Measurements from ENCODE around the gene JPH3.
"Not testable (repeated sequence)": the region's sequence is repeated elsewhere in the genome, so short reads cannot be mapped to it uniquely, and the experiment has no call there.

Gene JPH3

DNA sequence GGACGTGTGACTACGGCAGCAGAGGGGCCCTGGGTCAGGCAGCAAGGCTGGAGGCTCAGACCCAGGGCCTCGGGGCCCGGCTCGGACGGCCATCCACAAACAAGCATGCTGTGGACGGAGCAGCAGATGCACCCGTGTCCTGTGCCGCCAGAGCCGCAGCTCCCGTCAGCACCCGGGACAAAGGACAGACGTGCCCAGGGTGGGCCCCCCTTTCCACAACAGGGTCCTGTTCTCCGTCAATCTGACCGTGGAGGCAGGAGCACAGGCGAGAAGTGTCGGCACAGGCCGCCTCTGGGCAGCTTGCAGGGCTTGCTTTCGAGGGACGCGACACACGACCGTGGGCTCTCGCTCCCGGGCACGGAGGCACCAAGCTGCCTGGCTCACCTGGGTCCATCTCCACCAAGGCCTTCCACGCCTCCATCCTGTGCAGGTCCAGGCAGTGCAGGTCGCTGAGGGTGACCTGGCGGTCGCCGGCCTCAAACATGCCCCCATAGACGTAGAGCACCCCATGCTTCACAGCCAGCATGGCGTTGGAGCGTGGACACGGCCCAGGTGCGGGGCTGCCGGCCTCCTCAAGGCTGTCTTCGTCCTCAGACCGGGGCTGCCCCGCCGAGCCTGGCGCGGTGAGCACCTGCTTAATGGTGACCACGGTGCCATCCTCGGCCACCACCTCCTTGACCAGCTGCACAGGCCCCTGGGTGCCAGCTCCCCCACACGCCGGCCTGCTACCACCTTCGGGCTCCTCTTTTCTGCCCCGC lies 106.8 kb downstream of the JPH3 start:
- no peak for DNase-seq (ENCODE audit: low read depth in 3 of 3, low spot score in 1 of 3)

DNA sequence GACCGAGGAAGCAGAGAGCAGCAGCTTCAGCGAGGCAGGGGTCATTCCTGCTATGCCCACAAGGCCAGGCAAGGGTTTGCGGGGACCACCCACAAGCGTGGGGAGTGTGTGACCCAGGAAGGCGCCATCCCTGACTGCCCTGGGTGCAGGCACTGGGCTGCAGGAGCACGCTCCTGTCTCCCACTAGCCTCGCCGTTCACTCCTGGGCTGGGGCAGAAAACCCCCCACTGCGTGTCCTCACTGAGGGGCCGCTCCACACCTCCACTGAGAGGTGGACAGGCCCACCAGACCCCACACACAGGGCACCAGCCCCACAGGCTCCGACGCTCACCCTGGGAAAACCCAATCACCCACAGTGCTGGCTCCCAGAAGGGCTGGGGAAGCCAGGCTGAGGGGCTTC lies 107.4 kb downstream of the JPH3 start:
- no peak for DNase-seq (ENCODE audit: low read depth in 3 of 3, low spot score in 1 of 3)

DNA sequence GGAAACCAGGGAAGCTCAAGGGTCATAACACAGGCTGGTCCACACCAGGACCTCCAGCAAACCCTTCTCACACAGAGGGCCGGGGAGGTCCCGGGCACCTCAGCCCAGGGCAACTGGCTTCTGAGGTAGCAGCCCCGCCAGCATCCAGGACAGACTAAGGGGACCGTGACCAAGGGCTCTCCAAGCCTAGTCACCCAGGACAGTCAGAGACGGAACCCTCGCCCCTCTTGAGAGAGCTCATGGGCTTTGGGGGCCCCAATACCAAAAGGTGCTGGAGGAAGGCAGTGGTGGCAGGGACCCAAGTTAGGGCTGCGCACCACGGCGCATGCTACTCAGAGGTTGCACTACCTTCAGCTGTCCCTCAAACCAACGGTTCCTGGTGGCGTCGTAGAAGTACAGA lies 108.6 kb downstream of the JPH3 start:
- DNase-seq (ENCODE audit: low read depth in 3 of 3, low spot score in 1 of 3), result no peak

DNA sequence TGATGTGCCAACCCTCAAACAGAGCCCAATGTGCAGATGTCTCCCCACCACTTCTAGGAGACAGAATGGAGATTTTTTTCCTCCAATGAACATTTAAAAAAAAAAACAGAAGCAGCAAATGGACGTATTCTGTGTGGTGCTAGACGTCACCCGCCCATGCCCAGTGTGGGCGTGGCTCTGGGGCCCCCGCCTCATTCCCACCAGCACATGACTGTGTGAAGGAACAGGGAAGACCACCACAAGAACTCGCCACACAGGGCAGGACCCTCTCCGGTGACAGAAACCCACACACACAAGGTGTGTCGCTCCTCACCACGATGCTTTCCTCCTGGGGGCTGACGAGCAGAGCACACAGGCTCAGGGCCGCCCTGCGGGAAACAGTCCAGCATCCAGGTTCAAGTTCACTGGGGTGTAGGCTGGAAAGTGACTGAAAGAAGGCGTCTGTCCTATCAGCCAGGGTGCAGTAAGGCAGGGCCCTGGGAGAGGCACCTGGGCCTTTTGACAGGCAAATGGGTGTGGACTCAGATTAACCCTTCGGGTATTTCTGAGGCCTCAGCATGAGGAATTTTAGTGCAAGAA lies 110.0 kb downstream of the JPH3 start:
- no peak for DNase-seq (ENCODE audit: low read depth in 3 of 3, low spot score in 1 of 3)

DNA sequence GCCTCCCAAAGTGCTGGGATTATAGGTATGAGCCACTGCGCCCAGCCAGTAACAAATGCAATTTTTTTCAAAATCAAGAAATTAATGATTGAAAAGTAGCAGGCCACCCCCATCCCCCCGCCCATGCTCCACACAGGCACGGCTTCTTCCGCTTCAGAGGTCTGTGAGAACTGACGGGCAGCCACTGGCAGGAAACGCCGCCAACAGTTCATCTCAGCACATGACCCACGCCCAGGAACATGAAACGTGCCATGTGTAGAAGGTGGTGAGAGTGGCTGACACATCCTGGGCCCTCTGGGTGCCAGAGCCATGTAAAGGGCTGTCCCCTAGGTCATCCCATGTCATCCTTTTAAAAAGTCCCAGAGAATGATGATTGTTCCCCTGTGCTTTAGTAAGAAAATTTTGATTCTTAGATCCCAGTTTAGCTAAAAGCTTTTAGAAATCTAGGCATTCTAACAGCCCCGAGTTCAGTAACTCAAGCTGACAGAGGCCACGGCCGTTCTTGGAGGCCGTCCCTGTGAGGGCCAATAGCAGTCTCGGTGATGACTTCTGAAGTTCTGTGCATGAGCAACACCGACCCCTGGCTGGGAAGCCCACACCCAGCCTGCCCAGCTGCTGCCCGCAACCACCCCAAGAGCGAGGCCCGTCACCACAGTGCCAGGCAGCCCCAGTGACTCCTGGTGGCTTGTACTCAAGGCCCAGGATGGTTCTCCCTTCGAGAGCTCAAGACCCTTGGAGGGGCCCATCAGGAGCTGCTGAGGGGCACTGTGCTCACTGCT lies 111.3 kb downstream of the JPH3 start:
- DNase-seq (ENCODE audit: low read depth in 3 of 3, low spot score in 1 of 3), result peak in 1 of 3 donors; percentile 13

DNA sequence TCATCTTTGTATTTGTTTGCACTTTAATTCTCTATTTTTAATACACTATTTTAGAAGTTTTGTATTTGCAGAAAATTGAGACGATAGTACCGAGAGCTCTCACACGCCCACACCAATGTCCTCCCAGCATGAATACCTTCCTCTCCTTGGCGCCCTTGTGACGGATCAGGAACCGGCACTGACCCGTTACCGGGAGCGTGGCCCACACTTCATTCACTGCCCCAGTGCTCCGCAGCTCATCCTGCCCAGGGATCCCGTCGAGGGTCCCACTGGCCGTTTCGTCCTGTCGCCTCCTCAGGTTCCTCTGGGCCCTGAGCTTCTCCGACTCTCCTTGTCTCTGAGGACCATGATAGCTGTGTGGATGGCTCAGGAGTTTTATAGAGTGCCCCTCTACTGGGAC lies 112.9 kb downstream of the JPH3 start:
- no peak for DNase-seq (ENCODE audit: low read depth in 3 of 3, low spot score in 1 of 3)

DNA sequence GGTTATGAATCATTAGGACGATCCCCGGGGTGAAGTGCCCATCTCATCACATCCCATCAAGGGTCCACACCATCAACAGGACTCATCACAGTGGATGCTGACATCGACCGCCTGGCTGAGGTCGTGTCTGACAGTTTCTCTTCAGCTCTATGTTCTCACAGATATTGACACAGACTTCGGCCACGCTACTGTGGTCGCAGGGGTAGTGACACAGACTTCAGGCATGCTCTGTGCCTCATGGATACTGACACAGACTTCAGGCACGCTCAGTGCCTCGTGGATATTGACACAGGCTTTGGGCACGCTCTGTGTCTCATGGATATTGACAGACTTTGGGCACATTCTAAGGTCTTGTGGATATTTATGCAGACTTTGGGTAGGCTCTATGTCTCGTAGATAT lies 113.3 kb downstream of the JPH3 start:
- no peak for DNase-seq (ENCODE audit: low read depth in 3 of 3, low spot score in 1 of 3)

DNA sequence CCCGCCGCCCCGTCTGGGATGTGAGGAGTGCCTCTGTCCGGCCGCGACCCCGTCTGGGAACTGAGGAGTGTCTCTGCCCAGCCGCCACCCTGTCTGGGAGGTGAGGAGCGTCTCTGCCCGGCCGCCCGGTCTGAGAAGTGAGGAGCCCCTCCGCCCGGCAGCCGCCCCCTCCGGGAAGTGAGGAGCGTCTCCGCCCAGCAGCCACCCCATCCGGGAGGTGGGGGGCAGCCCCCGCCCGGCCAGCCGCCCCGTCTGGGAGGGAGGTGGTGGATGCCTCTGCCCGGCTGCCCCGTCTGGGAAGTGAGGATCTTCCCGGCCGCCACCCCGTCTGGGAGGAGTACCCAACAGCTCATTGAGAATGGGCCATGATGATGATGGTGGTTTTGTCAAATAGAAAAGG lies 116.5 kb downstream of the JPH3 start:
- not testable (repeated sequence) for DNase-seq (ENCODE audit: low read depth in 3 of 3, low spot score in 1 of 3)

DNA sequence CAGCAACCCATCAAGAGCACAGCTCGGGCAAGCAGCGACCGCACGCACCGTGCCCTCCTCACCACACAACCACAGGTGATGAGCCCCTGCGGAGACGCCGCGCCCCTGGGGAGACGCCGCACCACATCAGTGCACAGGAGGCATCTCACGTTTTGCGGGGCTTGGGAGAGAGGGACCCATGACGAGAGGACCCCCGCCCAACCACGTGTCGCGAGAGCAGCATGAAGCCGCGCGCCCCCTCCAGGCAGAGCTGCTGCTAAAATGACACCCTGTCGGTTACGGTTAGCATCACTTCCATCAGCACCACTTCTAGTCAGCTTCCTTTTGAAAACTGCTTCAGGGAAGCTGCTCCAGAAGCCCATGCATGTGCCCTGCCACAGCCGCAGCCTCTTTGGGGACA lies 118.1 kb downstream of the JPH3 start:
- DNase-seq (ENCODE audit: low read depth in 3 of 3, low spot score in 1 of 3), result no peak

DNA sequence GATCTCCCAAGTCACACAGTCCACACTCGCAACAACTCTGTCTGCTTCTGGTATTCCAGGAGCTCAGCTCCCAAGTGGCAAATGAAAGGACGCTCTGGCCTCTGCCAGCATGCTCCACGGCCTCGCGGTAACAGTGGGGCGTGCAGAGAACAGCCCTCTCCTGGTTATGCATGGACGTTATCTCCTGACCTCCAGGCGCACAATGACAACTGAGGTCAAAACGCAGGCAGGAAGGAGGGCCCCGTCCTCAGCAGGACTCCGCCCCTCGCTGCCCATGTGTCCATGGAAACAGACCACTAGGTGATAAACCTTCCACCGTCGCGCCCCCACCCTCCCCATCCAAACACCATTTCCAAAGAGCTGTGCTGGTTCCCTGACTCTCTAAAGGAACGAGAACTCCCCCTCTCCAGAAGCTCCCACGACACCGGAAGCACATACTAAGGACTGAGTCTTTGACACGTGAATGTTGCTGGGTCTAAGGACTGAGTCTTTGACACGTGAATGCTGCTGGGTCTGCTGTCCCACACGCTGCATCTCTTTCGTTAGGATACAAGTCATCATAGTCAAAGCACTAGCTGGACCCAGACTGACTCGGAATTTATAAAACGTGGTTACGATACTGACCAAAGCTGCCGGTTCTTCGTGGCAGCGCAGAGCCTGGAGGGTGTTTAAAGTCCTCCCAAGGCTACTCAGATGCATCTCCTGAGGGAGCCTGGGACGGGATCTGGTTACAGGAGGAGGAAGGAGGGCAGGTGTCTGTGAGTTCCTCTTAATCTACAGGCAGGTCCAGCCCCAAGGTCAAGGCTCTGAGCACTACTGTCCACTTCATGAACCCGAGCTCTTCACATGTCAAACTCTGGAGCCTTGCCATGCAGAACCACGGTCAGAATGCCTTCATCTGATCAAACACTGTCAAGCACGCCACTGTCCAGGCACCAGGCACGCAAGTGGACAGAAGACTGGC lies 119.6 kb downstream of the JPH3 start:
- no peak for DNase-seq (ENCODE audit: low read depth in 3 of 3, low spot score in 1 of 3)

DNA sequence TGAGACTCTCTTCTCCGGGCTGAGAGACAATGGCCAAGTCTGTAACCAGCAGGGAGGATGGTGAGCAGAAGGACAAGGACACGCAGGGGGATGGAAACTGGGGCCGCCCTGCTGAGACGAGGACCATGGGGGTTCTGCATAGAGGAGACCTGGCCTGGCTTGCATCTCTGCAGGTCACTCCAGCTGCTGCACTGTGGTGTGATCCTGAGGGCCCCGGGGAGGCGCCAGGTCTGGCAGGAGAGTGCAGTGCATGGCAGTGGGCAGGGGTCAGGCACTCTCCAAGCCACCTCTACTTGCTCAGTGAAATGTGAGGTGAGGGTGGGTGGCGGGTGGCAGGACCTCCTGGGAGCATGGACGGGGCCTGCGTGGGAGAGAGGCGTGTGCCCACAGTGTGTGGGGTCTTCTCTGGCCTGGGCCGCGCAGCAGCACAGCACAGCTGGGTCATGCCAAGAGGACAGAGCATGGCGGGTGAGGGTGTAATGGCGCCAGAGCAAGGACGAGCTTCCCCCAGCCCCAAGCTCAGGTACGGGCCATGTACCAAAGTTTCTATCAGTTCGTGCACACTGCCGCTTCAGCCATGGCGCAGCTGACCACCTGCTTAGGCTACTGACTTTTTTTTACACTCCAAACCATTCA lies 120.4 kb downstream of the JPH3 start:
- no peak for DNase-seq (ENCODE audit: low read depth in 3 of 3, low spot score in 1 of 3)

DNA sequence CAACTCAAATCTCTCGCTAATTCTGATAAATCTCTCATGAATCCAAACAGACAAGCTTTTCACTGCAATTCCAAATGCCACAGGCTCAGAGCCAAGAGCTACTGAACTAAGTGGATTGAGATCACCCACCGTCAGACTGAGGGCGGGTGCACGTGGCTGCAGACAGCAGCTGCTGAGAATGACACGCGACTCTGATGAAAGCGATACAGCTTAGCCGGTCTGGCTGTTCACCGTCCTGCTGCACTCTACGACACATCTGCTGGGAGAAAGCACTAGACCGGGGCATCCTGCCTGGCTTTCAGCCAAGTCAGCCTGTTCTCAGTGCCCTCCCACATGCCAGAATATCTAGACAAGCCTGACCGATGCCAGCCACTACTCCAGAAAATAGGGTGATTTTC lies 120.9 kb downstream of the JPH3 start:
- DNase-seq (ENCODE audit: low read depth in 3 of 3, low spot score in 1 of 3), result no peak

DNA sequence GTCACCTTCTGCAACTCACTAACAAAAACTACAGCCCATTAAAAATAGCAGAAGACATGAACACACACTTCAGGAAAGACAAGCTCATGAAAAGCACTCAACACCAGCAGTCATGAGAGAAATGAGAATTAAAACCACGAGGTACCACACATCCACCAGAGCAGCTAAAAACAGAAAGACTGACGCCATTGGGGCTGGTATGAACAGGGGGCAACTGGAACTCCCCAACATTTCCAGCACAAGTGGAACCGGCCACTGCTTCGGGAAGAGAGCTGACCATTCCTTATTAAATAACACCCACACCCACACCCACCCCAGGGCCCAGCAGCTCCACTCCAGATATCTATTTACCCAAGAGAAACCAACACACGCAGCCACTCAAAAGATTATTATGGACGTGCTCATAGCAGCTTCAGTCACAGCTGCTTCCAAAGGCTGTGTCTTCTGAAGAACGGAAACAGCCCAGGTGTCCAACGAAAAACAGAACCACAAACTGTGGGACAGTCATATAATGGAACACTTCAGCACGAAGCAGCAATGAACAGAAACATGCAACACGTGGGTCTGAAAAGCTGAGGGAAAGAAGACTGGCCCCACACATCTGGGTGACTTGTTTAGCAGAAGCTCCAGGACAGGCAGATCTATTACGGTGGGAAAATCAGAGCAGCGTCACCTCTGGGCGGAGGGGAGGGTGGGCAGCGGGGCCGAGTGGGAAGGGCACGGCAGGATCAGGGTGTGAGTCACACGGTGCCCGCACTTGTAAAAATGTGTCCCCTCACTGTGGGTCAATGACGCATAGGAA lies 122.4 kb downstream of the JPH3 start:
- no peak for DNase-seq (ENCODE audit: low read depth in 3 of 3, low spot score in 1 of 3)

DNA sequence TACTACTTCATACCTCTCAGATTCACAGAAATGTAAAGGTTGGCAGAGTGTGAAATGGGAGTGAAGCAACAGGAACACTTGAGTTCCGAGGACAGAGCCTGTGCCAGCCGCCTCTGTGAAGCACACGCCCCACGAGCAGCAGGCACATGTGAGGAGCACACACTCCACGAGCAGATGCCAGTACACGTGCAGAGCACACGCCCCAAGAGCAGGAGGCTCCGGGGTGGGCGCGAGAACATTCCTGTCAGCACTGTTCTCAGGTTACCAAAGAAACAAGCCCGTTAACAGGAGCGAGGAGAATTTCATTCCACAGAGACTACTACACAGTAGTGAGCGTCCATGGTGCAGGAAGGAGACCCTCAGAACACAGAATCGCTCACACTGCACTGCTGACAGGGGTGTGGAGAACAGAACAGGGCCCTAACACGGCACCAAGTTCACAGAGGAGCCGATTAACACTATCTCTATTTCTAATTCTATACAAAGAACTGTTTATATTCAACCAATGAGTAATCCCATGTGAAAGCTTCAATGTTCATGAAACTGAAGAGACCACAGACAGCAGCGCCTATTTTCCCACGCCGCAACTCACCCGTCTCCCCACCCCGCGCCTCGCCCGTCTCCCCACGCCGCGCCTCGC lies 123.4 kb downstream of the JPH3 start:
- DNase-seq (ENCODE audit: low read depth in 3 of 3, low spot score in 1 of 3), result no peak

DNA sequence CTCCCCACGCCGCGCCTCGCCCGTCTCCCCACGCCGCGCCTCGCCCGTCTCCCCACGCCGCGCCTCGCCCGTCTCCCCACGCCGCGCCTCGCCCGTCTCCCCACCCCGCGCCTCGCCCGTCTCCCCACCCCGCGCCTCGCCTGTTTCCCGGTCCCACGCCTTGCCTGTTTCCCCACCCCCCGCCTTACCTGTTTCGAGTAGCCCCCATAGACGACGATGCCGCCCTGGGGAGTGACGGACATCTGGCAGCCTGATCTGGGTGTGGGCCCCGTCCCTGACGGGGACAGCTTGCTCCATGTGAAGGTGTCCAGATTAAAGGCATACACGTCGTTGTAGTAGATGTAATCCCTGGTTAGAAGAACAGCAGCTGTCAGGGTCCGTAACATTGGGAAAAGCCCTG lies 124.3 kb downstream of the JPH3 start:
- not testable (repeated sequence) for DNase-seq (ENCODE audit: low read depth in 3 of 3, low spot score in 1 of 3)

DNA sequence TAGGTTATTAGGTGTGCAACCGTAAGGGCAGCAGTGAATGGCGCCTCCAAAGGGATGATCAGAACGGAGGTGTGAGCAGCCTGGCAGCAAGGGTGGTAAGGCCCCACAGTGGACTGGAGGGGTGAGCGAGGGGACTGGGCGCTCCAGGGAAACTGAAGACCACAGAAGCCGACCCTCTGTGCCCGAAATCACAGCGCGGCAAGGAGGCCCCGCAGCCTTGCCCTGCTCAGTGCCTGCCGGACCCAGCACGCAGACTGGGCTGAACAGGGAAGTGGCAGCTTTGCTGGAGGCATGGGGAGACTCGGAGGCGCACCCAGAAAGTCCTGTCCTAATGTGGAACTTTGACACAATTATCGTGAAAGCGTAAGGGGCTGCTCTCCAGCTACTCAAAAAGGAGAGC lies 125.0 kb downstream of the JPH3 start:
- no peak for DNase-seq (ENCODE audit: low read depth in 3 of 3, low spot score in 1 of 3)

DNA sequence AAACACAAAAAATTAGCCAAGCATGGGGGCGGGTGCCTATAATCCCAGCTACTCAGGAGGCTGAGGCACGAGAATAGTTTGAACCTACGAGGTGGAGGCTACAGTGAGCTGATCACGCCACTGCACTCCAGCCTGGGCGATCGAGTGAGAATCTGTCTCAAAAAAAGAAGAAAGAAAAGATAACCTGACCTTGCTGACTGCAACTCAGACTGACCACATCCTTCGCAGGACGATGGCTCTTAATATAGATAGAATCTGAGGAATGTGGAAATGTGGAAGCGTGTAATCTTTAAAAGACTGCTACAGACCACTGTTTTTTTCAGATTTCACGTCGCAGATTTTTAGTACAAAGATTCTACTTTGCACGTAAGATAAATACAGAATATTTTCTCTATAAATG lies 125.7 kb downstream of the JPH3 start:
- DNase-seq (ENCODE audit: low read depth in 3 of 3, low spot score in 1 of 3), result no peak

DNA sequence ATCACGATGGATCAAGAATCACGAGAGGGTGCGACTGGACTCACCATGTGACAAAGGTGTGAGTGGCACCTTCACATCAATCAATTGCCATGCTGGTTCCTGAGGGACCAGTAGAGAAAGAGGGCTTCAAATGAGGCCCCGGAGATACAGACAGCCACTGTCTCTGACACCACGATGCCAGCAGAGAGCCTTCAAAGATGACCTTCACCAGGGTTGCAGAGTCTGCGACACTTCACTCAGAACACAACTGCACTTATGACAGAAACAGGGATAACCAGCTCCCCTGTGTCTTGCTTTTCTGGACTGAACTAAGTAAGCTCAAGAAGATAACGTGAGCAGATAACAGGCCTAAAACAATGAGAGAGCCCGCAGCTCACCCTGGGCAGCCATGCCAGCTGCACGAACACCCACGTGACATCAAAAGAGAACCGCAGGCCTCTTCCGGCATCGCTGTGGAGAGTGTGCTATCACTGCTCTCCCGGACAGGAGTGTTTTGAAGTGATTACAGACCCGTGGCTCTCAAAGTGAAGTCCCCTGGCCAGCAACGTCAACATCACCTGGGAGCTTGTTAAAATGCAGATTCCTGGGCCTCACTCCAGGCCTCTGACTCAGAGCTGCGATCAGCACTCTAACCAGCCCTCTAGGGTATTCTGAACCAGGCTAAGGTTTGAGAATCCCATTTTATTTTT lies 127.1 kb downstream of the JPH3 start:
- no peak for DNase-seq (ENCODE audit: low read depth in 3 of 3, low spot score in 1 of 3)

DNA sequence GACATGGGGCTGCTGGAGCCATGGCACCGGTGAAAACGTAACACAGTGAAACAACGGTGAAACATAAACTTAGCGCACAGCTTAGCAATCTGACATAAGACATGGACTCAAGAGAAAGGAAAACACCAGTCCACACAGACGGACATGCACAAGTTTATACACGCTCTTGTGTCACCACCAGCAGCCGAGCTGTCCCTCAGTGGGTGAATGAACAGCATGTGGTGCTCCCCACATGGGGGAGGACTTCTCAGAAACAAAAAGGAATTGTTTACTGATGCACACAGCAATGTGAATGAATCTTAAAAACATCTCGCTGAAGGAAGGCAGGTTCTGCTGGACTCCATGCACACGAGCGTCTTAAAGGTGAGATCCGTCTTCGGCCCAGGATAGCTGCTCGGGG lies 129.3 kb downstream of the JPH3 start:
- DNase-seq (ENCODE audit: low read depth in 3 of 3, low spot score in 1 of 3), result no peak

All from stimulated activated CD4-positive, alpha-beta T cell treated with anti-CD3 and anti-CD28 coated beads, TNF-alpha, amount 100 ng/mL, for 1 hour (primary cell).